ENCODE results near the gene TMEM60. TPM values are rescaled to one million over a fixed set of nuclear protein-coding genes. Genes with fewer than 3 reads are reported as not detected.

Gene TMEM60
- total and polyA plus RNA-seq, 2 of the 13 experiments (the other 11 are each of a cell fraction or from before 2014, with no cell fraction given) = 25.6 to 27.7 TPM

- Histone ChIP-seq H3K27me3 (ENCODE audit: control insufficient read depth in 1 of 2, insufficient read depth in 2 of 2, low read length in 2 of 2) (no peaks in the 10 kb centered on the region), H3K9ac (ENCODE audit: insufficient read depth, low read depth, low read length) (no peak overlapping the region), H4K20me1 (ENCODE audit: insufficient read depth, low read length) (no peaks in the 10 kb centered on the region), H3K27ac (ENCODE audit: extremely low read length, insufficient read depth, low read length) (no peak overlapping the region), H3K36me3 (replicated peaks in 1 of 2; ENCODE audit: control insufficient read depth in 1 of 2, insufficient read depth in 2 of 2, low read length in 2 of 2) (no peaks in the 10 kb centered on the region), H3K4me1 (ENCODE audit: insufficient read depth, low read length) (peaks cover 9% of the 10 kb centered on the region), H3K4me3 (replicated peaks in 1 of 3; ENCODE audit: insufficient read depth in 1 of 3, low read depth in 2 of 3, low read length in 3 of 3) (no peak overlapping the region), H3K9me3 (ENCODE audit: low read length) (no peaks in the 10 kb centered on the region), H3K79me2 (ENCODE audit: insufficient read depth, low read length) (peaks cover 12% of the 10 kb centered on the region), H3K4me2 (ENCODE audit: low read depth, low read length) (no peak overlapping the region), H2AFZ (ENCODE audit: low read length) (no peak overlapping the region)
- ChIA-PET POLR2A (no interaction called here), CTCF (ENCODE audit: low intra/inter-chr PET ratio, low total read pairs) (no interaction called here)
- intact Hi-C loops (cut with micrococcal nuclease; ENCODE audit: unreplicated experiment) = no loop called here
- WGBS (ENCODE audit: low lambda C conversion rate) = 98% methylated on average over 2 of the region's 2 CpGs
- ATAC-seq = no peak
- BruUV-seq (replicated peaks) = no TSS peak
- DNase-seq (ENCODE audit: low spot score) = no peak
- in situ Hi-C loops (cut with HindIII; ENCODE audit: extremely low pct_ligation_motif_present, low pct_unique_long_range_greater_than_20kb) = no loop called here
- no peak for FAIRE-seq
- TF ChIP-seq ZNF501 (CRISPR knock-in tag; IDR thresholded peaks at IDR 0.05) = no peak
- TF ChIP-seq ZNF609 (CRISPR knock-in tag; IDR thresholded peaks at IDR 0.05; ENCODE audit: borderline replicate concordance) = no peak
- no peak for TF ChIP-seq POLR2A (IDR thresholded peaks at IDR 0.05; ENCODE audit: insufficient read depth in 1 of 2, low read depth in 2 of 2, low read length in 2 of 2)
- TF ChIP-seq DR1 (CRISPR knock-in tag; IDR thresholded peaks at IDR 0.05) = no peak
- TF ChIP-seq SP140L (CRISPR knock-in tag; IDR thresholded peaks at IDR 0.05; ENCODE audit: borderline replicate concordance) = no peak
- TF ChIP-seq ATF3 (CRISPR knock-in tag; IDR thresholded peaks at IDR 0.05) = no peak
- no peak for TF ChIP-seq GLMP (CRISPR knock-in tag; IDR thresholded peaks at IDR 0.05; ENCODE audit: borderline replicate concordance)
- no peak for TF ChIP-seq ZNF850 (CRISPR knock-in tag; conservative IDR thresholded peaks at IDR 0.05)
- no peak for TF ChIP-seq IRF1 (CRISPR knock-in tag; IDR thresholded peaks at IDR 0.05; ENCODE audit: low read depth)
- TF ChIP-seq FUBP1 (CRISPR knock-in tag; IDR thresholded peaks at IDR 0.05; ENCODE audit: borderline replicate concordance) = no peak
- no peak for TF ChIP-seq ZNF280B (CRISPR knock-in tag; IDR thresholded peaks at IDR 0.05; ENCODE audit: borderline replicate concordance)
- TF ChIP-seq NR0B2 (CRISPR knock-in tag; IDR thresholded peaks at IDR 0.05) = no peak
Measured at GRCh38 chr7:77813180-77813579, 14.9 kb upstream of the TMEM60 start.

Measured in HepG2 (cell line).